Left ventricle myocardium superior (tissue), 1 donor: ENCODE measurements around the gene LGALS8. TPM values are rescaled to one million over a fixed set of nuclear protein-coding genes. Genes with fewer than 3 reads are reported as not detected.

Experiments used
- ATAC-seq: fragments of 200-7000 bp; cut with Tn5 transposase; one replicate; pipeline ENCODE4 v1.9.1; 2020; ENCODE audit warnings: mild to moderate bottlenecking, moderate library complexity
- DNase-seq: peaks from one replicate; pipeline ENCODE4 v3.0.0-alpha.2; 2020
- intact Hi-C: fragments of 100-400 bp; cut with micrococcal nuclease; formaldehyde crosslinking; loops from one replicate; pipeline ENCODE4 v1.11.0; 2022
- total RNA-seq: library from RNA; stranded (reverse); fragmentation: NEBNext Ultra II Directional; extraction: Animal tissue kit (Norgen Biotek cat#: 25700); gene quantifications from one replicate; pipeline ENCODE4 v1.2.1, GENCODE V29; 2021
- donor health status: DM: no; HTN: yes; CAD: no; lungs with severe emphysema.

Gene LGALS8
- total RNA-seq, 1 donor from 2014 or later: 86.0 TPM

DNA sequence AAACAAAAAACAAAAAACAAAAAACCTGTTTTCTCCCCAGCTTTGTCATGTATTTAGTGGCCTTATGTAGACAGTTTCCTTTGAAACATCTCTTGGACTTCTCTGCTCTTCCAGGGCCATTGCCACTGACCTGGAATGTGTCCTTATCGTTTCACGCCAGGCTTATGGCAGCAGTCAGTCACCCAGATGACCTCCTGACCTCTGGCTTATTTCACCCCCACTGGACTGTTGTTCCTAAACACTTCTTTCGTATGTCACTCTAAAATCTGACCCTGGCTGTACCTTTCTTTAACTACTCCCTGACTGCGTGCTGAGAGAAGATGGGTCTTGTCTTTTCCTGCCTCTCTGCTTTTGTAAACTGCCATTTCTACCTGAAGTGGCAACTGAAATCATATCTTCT is 9.1 kb downstream of the LGALS8 start:
- ATAC-seq: peak; percentile 44
- no peak for DNase-seq
- intact Hi-C loops: no loop called here

DNA sequence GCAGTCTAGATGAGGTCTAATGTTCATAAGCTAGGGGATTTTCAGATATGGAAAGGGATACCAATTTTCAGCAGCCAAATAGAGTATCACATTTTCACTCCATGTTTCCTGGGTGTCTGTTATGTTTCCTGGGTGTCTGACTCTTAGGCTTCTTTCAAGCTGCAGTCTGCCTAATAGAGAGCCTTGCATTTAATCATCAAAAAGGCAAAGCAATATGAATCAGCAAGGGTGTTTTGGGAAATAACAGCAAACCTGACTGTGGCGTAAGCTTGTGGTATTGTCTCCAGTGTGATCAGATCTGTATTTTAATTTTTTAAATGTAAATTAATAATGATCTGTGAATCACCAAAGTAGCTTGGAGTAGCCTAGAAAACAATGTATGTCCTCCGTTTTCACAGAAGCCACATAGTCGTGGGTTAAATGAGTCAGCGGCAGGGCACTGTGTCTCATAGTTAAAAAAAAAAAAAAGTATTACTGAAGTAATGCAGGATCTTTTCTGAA is 10.4 kb downstream of the LGALS8 start:
- DNase-seq (no peak), ATAC-seq (no peak)
- intact Hi-C loops: no loop called here

DNA sequence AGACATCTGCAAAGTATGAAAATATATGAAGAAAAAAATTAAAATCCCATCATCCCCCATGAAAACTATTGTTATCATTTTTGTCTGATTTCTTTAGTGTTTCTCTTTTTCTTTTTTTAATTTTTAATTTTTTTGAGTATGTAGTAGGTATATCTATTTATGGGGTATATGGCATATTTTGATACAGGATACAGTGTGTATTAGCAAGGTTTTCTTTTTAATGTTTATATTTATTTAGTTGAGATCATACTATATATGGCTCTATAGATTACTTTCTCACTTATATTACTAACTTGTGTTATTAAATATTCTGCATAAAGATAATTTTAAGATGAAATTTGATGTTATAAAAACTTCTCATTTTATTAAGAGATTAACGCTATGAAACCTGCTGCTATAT is 11.4 kb downstream of the LGALS8 start:
- DNase-seq (no peak), ATAC-seq (no peak)
- intact Hi-C loops: no loop called here

DNA sequence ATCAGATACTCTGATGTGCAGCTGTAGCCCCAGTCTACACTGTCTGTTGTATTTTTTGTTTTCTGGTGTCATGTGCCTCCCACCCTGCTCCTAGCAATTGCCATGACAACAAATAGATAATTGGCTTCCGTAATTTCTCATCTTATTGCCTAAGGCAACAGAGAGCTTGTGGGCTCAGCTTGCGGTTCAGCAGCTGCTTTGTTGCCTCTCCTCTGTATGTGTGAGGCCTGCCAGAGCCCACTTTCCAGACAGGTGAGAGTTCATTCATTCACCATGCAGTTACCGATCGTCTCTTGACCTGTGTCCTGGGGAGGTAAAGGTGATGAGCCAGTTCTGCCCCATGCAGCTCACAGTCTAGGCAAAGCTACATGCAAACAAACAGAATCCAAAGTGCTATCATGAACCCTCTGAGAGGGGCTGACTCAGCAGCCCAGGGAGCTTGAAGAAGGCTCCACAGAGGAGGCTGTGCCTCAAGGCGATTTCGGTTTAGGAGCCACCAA is 11.9 kb downstream of the LGALS8 start:
- intact Hi-C loops: no loop called here
- ATAC-seq: no peak

DNA sequence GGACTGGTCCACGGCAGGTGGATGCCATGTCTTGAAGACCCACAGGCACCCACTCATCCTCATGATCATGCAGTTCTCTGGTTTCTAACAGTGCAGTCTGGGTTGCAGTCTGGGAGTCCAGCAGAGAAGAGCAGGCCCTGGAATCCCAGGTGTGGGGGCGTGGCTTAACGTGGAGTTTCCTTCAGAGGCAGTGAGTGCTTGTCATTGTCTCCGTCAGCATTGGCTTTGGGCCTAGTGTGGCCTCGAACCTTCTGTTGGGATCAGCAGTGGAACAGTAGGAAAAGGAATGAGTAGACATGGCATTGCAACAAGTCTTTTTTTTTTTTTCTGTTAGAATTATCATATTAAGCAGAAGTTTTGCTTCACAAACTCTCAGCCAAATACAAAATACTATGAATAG is 12.8 kb downstream of the LGALS8 start:
- no peak for DNase-seq
- no peak for ATAC-seq
- intact Hi-C loops: no loop called here

More for the DNA sequence above, 11.9 kb downstream of the LGALS8 start:
- DNase-seq: no peak

DNA sequence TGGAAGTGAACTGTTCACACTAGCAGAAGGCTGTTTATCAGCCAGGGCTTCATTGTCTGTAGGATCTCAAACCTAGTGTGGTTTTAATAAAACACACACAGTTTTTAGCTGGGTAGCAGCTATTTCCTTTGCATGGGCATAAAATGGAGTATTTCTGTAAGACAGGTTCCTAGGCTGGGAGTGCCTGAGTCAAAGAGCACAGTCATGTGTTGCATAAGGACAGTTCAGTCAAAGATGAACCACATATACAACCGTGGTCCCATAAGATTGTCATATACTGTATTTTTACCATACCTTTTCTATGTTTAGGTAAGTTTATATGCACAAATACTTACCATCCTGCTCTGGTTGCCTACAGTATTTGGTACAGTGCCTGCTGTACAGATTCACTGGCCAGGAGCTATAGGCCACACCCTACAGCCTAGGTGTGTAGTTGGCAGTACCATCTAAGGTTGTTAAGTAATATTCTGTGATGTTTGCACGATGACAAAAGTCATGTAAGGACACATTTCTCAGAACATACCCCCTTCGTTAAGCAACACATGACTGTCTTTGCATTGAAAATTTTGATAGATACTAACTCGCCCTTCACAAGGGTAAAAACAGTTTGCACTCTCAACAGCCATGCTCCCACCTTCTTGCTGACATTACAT is 17.2 kb downstream of the LGALS8 start:
- intact Hi-C loops: no loop called here
- DNase-seq (no peak), ATAC-seq (no peak)

DNA sequence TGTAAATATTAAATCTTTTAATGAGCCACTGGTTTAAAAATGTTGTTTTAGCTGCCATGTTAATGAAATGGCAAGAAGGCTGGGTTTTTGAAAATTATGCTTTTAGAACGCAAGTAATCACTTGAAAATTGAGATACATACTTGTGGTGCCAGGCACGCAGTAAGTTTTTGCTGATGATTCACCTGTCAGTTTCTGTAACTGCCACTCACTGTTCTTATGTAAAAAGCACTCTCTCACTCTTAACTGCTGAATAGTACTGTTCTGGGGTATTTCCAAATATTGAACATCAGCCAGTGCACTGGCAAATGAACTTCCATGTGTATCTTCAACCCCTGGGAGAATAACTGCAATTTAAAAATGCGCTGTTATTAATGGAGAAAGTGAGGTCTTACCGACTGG is 17.9 kb downstream of the LGALS8 start:
- DNase-seq: no peak
- no peak for ATAC-seq
- intact Hi-C loops: no loop called here

DNA sequence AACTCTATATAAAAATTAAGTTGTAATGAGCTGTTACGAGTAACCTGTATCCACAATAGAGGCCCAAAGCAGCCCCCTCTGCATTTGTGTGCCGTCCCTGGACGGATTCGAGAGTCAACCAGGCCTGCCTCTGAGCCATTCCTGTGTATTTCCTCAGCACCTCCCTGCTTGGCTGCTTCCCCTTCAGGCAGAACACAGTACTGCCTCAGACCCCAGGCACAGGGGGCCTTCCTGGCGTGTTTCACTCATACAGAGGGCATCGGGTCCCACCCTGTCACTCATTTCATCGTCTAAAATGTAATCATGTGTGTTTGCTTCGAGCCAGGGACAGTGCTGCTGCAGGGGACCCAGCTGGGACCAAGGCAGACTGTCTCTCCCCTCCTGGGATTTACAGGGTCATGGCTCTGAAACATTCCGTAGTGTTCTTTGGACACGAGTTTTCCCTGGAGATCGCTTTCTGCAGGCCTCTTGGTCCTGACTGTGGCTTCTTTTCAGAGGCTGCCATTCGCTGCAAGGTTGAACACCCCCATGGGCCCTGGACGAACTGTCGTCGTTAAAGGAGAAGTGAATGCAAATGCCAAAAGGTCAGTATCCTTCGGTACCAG is 19.4 kb downstream of the LGALS8 start:
- intact Hi-C loops: no loop called here
- ATAC-seq: peak; percentile 25
- DNase-seq: no peak

DNA sequence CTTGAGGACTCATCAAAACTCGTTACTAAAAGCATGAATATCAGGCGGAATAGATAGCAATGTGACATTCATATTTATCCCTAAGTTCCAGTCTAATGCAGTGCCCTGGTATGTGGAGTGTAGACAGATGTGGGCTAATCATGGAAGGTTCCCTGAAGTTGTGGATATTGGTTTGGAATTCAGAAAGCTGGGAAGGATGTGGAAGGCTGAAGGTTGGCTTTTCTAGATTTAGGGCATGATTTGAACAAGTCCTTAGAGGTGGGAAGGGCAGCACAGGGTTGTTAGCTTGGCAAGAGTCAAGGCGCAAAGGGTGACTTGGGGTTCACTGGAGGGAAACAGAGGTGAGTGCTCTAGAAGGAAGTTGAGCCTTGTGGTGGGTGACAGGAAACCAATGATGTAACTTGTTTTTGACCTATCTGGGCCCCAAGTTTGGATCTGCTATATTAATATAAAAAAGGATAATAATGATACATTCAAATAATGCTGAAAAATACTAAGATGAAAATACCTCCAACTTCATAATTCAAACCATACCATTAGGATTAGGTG is 21.9 kb downstream of the LGALS8 start:
- intact Hi-C loops: no loop called here
- DNase-seq (no peak), ATAC-seq (no peak)

DNA sequence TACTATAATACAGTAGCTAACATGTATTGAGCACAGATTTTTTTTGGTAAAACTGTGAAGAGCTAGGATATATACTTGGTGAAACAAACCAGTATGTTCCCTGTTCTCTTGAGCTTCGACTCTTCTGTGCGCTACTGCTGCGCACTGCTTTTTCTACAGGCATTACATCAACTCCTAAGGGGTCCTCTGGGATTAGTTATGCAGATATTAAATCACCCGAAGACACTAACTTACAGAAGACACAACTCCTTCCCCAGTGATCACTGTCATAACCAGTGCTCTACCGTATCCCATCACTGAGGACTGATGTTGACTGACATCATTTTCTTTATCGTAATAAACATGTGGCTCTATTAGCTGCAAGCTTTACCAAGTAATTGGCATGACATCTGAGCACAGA is 24.7 kb downstream of the LGALS8 start:
- ATAC-seq (no peak), DNase-seq (no peak)
- intact Hi-C loops: no loop called here

DNA sequence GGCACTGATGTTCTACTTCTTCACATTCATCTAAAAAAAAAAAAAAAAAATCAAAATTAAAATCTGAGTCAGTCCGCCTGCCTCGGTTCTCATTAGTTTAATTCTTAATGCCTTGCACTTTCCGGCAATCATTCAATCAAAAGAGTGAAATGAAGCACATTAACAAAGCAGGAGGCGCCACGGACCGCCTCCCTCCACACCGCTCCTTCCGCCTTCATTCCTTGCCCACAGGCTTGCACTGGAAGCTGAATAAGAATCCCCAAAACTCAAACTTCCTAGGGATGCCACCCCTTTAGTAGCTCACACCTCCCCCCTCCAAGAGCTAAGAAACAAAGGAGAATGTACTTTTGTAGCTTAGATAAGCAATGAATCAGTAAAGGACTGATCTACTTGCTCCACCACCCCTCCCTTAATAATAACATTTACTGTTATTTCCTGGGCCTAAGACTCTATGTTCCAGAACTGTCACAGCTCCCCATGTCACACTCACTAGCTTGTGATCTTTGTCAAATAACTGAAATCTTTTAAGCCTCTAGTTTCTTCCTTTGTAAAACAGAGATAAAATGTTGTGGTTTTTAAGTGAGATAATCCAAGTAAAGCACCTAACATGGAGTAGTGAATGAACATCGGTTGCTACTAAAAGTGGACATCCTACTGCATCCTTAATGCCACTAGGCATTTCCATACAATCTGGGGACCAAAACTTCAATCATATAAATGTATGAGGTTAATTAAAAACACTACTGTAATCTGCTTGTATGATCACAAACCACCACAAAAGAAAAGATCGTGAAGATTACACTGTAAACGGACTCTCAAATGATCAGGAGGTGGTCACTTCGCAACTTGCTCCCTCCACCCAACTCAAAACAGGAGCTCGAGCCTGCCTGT is 27.4 kb downstream of the LGALS8 start:
- ATAC-seq (no peak), DNase-seq (no peak)
- intact Hi-C loops: no loop called here

DNA sequence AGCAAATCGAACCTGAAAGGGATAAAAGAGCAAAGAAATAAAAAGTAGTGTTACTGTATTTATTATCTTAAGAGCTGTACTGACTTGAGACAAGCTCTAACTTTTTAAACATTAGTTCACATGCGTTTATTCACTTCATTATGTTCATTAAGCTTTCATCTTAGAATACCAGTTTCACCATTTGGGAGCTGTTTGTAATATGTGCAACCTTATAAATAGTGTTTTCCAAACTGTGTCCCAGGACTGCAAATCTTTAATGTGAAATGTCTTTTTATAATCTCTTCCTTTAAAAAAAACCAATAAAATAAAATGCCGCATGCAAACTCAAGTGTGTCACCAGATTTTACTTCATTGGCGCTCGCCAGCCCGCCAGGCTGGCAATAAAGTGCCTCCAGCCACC is 28.3 kb downstream of the LGALS8 start:
- intact Hi-C loops: no loop called here
- no peak for DNase-seq
- no peak for ATAC-seq

DNA sequence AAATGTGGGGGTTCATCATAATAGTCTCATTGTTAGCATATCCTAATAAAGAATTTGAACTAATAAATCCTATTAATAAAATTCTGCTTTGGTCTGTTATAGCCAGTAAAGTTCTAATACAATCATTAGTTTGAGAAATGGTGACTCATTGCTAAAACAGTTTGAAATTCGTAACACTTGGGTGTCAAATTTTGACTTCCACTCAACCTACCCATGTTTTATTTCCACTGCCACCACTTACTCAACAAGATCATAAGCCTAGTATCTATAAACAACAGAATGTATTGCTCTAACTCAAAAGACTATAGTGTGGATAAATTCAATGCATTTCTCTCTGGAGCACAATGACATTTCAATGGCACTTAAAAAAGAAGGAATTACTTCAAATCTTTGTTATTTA is 29.1 kb downstream of the LGALS8 start:
- DNase-seq (no peak), ATAC-seq (no peak)
- intact Hi-C loops: no loop called here

DNA sequence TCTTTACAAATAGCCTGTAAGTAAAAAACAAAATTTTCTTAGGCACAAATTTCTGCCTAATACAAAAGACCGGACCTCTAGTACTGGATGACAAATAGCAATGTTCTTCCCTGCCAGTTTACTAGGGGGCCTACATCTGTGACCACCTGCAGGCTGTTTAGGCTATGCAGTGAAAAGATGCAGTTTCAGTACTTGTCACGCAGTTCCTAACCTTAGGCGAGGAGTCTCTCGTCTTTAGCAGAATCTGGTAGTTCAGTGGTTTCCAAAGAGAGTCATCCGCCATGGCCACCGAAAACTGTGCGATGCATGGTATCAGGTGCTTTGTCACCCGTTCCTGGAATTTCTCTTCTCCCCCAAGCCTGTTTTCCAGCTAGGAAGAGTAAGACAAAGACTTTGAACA is 29.6 kb downstream of the LGALS8 start:
- DNase-seq: no peak
- intact Hi-C loops: no loop called here
- ATAC-seq: no peak

DNA sequence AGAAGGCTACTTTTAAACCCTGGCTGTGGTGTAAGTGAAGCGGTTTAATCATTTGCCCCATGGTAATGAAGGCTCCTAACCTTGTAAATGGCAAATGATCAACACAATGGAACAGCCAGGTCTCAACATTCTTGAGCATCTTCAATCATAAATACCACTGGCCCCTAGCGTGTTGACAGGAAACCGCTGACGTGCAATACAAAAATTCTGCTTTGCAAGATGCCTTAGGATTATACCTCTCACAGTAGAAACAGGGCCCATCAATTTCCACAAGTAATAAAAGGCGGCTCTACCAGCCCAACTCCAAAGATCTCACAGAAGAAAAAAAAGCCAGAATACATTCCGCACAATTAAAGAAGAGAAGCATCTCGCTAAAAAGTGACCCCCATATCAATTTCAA is 32.8 kb downstream of the LGALS8 start:
- intact Hi-C loops: no loop called here
- ATAC-seq (no peak), DNase-seq (no peak)

DNA sequence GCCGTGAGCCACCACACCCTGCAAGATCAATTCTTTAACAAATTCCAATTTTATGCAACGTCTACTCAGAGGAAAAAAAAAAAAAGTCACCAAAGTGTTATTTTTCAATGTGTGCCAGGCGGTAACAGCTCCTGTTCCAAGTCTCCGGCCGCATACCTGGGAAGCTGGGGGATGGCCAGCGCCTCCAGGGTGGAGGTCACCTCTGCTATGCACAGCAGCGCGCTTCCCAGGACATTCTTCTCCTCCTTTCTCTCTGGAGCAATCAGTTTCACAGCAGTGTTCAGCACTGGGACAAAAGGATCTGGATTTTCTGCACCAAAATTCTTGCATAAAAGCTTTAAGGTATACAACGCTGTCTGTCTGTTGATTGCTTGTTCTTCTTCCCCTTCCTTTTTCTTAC is 34.3 kb downstream of the LGALS8 start:
- no peak for ATAC-seq
- intact Hi-C loops: no loop called here
- DNase-seq: no peak

DNA sequence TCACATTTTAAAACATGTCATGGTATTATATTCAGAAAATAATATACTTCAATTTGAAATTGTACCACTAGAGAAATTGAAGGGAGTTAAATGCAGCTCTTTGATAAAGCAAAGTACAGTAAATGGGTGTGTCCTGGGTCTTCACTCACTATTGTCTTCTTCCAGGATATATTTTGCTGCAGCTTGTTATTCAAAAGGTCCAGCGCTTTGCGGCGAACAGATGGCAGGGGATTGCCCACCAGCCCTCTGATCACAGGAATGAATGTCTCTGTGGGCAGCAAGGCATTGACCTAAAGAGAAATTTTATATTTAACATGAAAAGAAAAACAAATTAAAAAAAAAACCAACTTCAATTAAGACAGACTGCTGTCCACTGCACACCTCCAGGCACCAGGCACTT is 35.1 kb downstream of the LGALS8 start:
- ATAC-seq (no peak), DNase-seq (no peak)
- intact Hi-C loops: no loop called here

DNA sequence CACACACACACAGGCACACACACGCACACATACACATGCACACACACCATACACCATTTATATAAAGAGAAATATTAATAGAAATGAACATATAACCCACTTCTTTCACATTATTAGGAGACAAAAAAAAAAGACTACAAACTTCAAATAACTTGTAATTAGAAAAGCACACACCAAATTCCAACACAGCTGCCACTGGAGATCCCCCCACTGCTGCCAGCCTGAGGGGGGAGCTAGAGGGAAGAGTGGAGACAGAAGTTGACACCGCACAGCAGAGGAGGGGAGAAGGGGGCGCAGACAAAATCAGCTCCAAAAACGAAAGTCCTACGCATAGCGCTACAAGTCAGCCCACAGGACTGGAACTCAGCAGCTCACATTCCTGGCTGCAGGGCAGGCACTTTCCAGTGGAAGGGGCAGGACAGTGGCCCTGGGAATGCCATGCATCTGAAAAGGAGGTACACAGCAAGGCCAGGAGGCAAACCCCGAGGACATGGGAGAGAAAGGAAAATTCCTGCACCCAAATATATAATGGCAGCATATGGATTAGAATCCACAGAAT is 36.5 kb downstream of the LGALS8 start:
- no peak for DNase-seq
- ATAC-seq: no peak
- intact Hi-C loops: no loop called here

DNA sequence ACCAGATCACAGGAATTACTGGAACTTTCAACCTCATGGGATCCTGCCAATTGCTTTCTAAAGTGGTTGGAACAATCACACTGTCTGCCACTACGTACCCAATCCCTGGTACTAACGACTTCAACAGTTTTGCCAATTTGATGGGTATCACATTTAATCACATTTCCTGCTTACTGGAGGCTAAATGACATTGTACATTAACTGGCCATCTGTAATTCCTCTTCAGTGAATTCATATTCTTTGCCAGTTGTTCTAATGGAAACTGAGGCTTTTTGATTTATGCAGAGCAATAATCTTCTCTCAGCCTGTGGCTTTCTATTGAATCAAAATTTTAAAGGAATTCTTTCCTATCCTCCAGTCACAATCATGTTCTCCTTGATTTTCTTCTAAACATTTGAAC is 38.2 kb downstream of the LGALS8 start:
- DNase-seq (no peak), ATAC-seq (no peak)
- intact Hi-C loops: no loop called here

DNA sequence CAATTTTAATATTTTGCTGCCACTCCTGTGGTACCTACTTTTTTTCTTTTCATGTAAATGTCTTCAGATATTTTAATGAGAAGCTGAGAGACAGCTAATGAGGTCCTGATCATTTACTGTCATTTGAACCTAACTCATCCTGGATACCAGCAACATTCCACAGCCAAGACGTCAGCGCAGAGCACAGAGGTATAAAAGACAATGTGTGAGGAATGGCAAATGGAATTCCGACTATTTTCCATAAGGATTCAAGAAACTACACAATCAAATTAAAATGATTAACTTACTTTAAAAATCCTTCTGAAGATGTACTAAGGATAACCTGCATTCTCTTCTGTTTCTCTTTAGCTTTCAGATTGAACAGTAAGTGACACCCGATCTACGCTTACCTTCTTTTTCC is 41.7 kb downstream of the LGALS8 start:
- ATAC-seq (no peak), DNase-seq (no peak)
- intact Hi-C loops: no loop called here
